ENCODE measurements around the gene GRK7.

- TF ChIP-seq, protein P1, sequence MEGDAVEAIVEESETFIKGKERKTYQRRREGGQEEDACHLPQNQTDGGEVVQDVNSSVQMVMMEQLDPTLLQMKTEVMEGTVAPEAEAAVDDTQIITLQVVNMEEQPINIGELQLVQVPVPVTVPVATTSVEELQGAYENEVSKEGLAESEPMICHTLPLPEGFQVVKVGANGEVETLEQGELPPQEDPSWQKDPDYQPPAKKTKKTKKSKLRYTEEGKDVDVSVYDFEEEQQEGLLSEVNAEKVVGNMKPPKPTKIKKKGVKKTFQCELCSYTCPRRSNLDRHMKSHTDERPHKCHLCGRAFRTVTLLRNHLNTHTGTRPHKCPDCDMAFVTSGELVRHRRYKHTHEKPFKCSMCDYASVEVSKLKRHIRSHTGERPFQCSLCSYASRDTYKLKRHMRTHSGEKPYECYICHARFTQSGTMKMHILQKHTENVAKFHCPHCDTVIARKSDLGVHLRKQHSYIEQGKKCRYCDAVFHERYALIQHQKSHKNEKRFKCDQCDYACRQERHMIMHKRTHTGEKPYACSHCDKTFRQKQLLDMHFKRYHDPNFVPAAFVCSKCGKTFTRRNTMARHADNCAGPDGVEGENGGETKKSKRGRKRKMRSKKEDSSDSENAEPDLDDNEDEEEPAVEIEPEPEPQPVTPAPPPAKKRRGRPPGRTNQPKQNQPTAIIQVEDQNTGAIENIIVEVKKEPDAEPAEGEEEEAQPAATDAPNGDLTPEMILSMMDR (conservative IDR thresholded peaks at IDR 0.05; ENCODE audit: low read length) = no peak
- TF ChIP-seq EZH2phosphoT487 (IDR thresholded peaks at IDR 0.05; ENCODE audit: borderline replicate concordance) = no peak
Observed at GRCh38 chr3:141726483-141726882, 36.7 kb upstream of the GRK7 start.
